Measurements from ENCODE around the gene ZNF331.

The ZNF331 gene

GRCh38 chr19:53598361-53598760, 60.4 kb downstream of the ZNF331 start:
- no peak overlapping the region for H3K27ac ChIP-seq (replicated peaks)
- TF ChIP-seq GABPA (IDR thresholded peaks at IDR 0.05; ENCODE audit: low read depth) (no peak), SPI1 (IDR thresholded peaks at IDR 0.05; ENCODE audit: borderline replicate concordance, low read depth) (no peak), POLR2AphosphoS5 (IDR thresholded peaks at IDR 0.05; ENCODE audit: low read depth) (no peak), REST (IDR thresholded peaks at IDR 0.05; ENCODE audit: insufficient replicate concordance, low read depth) (no peak), CTCF (IDR thresholded peaks at IDR 0.05; ENCODE audit: insufficient read depth, low read length) (no peak)

GRCh38 chr19:53600217-53600616, 62.3 kb downstream of the ZNF331 start:
- Histone ChIP-seq H3K4me3 (replicated peaks; ENCODE audit: insufficient read depth, low read length) (no peak overlapping the region), H3K27me3 (ENCODE audit: insufficient read depth, poor library complexity, severe bottlenecking) (no peaks in the 10 kb centered on the region), H3K27ac (replicated peaks) (no peak overlapping the region)
- TF ChIP-seq CTCF (IDR thresholded peaks at IDR 0.05; ENCODE audit: insufficient read depth, low read length) (no peak), GABPA (IDR thresholded peaks at IDR 0.05; ENCODE audit: low read depth) (no peak), POLR2AphosphoS5 (IDR thresholded peaks at IDR 0.05; ENCODE audit: low read depth) (no peak), REST (IDR thresholded peaks at IDR 0.05; ENCODE audit: insufficient replicate concordance, low read depth) (no peak), SPI1 (IDR thresholded peaks at IDR 0.05; ENCODE audit: borderline replicate concordance, low read depth) (no peak)
- no peak for DNase-seq (ENCODE audit: low read depth in 1 of 2, low spot score in 1 of 2)

More at GRCh38 chr19:53598361-53598760, 60.4 kb downstream of the ZNF331 start:
- no peak for DNase-seq (ENCODE audit: low read depth in 1 of 2, low spot score in 1 of 2)
- Histone ChIP-seq H3K27me3 (ENCODE audit: insufficient read depth, poor library complexity, severe bottlenecking) (no peaks in the 10 kb centered on the region), H3K4me3 (replicated peaks; ENCODE audit: insufficient read depth, low read length) (no peak overlapping the region)

- TF ChIP-seq POLR2AphosphoS5 (IDR thresholded peaks at IDR 0.05; ENCODE audit: low read depth), result no peak
- no peak for TF ChIP-seq CTCF (IDR thresholded peaks at IDR 0.05; ENCODE audit: insufficient read depth, low read length)
- no peak for TF ChIP-seq REST (IDR thresholded peaks at IDR 0.05; ENCODE audit: insufficient replicate concordance, low read depth)
- no peak for TF ChIP-seq GABPA (IDR thresholded peaks at IDR 0.05; ENCODE audit: low read depth)
- no peak for TF ChIP-seq SPI1 (IDR thresholded peaks at IDR 0.05; ENCODE audit: borderline replicate concordance, low read depth)
- H3K27ac ChIP-seq (replicated peaks), result no peak overlapping the region
- no peak overlapping the region for H3K4me3 ChIP-seq (replicated peaks; ENCODE audit: insufficient read depth, low read length)
- no peaks in the 10 kb centered on the region for H3K27me3 ChIP-seq (ENCODE audit: insufficient read depth, poor library complexity, severe bottlenecking)
- DNase-seq (ENCODE audit: low read depth in 1 of 2, low spot score in 1 of 2), result no peak
These were observed 68.1 kb downstream of the ZNF331 start for GRCh38 chr19:53606031-53606430.

Measured in HL-60 (cell line).